Inflammatory macrophage treated with lipopolysaccharide for 4 hours (primary cell): ENCODE data around the gene CWH43.
"Not testable (repeated sequence)": the region's sequence is repeated elsewhere in the genome, so short reads cannot be mapped to it uniquely, and the experiment has no call there.

Source experiments
- DNase-seq: peaks from one replicate; pipeline ENCODE4 v3.0.0-alpha.2; 2020

Gene CWH43

DNA sequence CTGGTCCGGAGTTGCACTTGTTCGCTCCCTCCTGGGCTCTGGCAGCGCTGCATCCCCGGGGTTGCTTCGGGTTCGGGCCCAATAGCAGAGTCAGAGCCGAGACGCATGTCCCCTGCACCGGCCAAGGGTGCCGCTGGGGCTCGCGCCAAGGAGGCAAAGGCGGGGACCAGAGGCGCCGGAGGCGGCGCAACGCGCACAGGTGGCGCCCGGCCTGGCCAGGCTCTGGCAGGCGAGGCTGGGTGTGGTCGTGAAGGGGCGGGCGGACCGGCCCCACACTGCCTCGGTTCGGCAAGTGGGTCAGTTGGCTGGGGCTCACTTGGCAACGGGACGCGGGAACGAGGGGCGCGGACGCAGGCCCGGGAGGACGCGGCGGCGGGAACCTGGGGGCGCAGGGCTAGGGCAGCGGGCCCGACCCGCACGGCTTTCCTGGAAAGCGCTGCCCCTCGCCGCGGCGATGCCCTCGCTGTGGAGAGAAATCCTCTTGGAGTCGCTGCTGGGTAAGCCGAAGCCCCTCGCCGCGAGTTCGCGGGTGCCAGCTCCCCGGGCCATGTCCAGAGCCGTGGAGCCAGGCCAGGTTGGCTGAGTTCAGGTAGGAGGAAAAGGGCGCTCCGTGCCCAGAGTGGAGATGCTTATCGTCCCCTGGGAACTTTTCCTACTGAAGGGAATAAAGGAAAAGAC is at the start of gene CWH43:
TSS of gene CWH43 (plus strand) at position 300 of the 678 bp plus-strand sequence. CDS start at position 455, 155 bp downstream.
- no peak for DNase-seq

- DNase-seq = no peak
Measured at GRCh38 chr4:48937033-48937432, 49.0 kb upstream of the CWH43 start.

- no peak for DNase-seq
Measured at GRCh38 chr4:48938831-48939230, 47.2 kb upstream of the CWH43 start.

- DNase-seq = no peak
Measured at GRCh38 chr4:48939785-48940184, 46.3 kb upstream of the CWH43 start.

DNA sequence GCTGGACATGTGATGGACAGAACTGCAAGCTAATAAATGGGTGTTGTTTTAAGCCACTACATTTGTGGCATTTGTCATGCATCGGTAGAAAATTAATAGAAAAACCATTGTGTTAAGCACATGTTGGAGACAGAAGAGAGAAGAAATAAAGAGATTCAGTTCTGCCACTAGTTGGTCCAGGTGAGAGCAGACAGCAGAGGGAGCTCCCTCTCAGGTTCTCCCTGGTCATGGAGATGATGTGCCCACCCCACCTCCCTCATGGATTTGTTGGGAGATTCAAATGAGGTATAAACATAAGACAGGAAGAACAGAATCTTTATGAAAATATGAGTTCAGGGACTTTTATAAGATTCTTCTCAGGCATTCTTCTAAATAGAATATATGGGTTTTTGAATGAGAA is 42.7 kb upstream of the CWH43 start:
- DNase-seq = no peak

DNA sequence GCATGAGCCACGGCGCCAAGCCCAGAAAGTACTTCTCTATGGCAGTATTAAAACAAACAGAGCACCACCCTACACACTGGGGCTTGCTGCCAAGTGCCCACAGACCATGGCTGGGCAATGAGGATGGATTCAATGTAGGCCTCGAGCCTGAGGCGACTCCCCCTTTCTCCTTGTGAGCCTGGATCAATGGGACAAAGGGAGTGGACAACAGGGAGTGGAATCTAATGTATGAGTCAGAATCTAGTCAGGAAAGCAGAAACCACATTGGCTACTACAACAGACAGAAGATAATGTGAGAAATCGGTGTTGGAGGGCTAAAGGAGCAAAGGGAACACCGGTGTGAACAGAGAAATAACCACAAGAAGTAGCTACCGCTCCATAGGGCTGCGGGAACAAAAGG is 41.8 kb upstream of the CWH43 start:
- DNase-seq = no peak

GRCh38 chr4:48944756-48945241 is 41.3 kb upstream of the CWH43 start:
- peak; percentile 30 for DNase-seq

DNA sequence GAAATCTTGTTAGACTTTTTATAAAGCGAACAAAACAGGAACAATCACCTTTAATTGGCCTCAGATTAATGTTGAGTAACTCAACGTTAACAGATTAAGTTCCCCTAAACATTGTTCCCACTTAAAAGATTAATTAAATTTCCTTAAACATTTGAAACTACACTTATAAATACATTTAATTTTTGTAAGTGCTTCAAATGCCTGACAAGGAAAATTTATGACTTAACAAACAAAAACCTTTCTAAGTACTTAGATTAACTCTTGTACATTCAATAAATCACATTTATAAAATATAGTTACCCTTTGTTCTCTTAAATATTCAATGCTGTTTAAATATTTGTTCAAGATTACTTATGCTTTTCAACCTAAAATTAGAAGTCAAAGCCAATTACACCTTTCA is 40.1 kb upstream of the CWH43 start:
- no peak for DNase-seq

GRCh38 chr4:48947731-48948130 is 38.3 kb upstream of the CWH43 start:
- no peak for DNase-seq

DNA sequence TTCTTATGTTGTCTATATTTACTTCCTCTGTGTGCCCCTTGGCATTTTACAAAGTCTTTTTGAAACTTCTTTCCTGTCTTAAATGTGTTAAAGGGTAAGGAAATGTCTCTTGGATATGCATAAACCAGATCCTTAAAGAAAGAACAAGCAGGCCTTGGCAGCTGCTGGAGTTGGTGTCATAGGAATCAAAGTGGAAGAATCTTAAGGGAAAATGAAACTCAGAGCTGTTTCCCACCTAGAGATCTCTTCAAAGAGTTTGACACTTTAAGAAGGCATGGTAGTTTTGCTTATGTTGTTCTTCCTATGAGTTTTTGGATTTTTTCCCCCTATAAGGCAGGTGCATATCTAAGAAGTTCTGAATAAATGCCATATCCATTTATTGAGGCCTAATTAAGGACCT is 37.0 kb upstream of the CWH43 start:
- DNase-seq = no peak

DNA sequence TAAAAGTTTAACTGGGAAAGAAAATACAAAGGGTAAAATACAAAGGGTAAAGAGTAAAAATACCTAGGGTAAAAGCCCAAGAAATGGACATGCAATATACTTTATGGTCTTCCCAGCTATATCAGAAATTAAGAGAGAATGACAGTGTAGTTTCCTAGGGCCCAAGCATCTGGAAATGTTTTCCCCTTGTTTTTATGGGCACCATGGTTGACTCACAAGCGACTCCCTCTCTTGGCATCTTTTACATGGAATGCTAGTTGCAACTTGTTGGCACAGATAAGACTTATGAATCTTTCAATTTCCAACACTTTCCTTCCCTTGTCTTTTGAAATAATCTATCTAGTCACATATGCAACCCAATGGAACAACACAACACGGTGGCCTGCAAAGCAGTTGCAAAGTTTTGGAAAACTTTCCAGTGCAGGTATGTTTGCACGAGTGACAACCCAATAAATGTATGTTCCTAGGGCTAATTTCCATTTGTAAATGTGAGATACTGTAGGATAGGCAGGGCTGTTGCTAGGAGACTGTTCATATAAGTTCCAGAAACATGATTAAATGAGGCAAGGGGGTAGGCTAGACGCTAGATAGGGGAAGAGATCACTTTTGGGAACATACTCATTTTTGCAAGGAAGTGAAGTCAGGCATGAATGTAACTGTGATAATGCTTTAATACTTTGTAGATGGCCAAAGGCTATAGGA is 36.4 kb upstream of the CWH43 start:
- DNase-seq = no peak

GRCh38 chr4:48954314-48954713 is 31.8 kb upstream of the CWH43 start:
- no peak for DNase-seq

- not testable (repeated sequence) for DNase-seq
Measured at GRCh38 chr4:48957366-48957765, 28.7 kb upstream of the CWH43 start.

- DNase-seq = peak; percentile 38
Measured at GRCh38 chr4:48958582-48958981, 27.5 kb upstream of the CWH43 start.

- DNase-seq = no peak
Measured at GRCh38 chr4:48960988-48961635, 25.0 kb upstream of the CWH43 start.

DNA sequence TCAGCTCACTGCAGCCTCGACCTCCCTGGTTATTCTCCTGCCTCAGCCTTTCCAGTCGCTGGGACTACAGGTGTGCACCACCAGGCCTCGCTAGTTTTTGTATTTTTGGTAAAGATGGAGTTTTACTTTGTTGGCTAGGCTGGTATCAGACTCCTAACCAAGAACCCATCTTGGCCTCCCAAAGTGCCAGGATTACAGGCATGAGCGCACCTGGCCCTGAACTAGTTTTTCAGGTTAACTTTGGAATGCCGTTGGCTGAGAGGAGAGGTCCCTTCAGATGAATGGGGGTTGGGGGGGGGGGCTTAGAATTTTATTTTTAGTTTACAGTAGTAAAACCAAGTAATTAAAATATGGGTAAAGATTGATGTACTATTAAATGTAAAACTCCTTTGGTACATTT is 23.4 kb upstream of the CWH43 start:
- no peak for DNase-seq

GRCh38 chr4:48963042-48963679 is 22.9 kb upstream of the CWH43 start:
- DNase-seq = peak; percentile 84

- no peak for DNase-seq
Measured at GRCh38 chr4:48967101-48967500, 19.0 kb upstream of the CWH43 start.

GRCh38 chr4:48967631-48968030 is 18.4 kb upstream of the CWH43 start:
- DNase-seq = no peak

- no peak for DNase-seq
Measured at GRCh38 chr4:48968814-48969213, 17.3 kb upstream of the CWH43 start.

- no peak for DNase-seq
Measured at GRCh38 chr4:48970471-48970921, 15.6 kb upstream of the CWH43 start.

GRCh38 chr4:48974979-48975640 is 11.0 kb upstream of the CWH43 start:
- no peak for DNase-seq

DNA sequence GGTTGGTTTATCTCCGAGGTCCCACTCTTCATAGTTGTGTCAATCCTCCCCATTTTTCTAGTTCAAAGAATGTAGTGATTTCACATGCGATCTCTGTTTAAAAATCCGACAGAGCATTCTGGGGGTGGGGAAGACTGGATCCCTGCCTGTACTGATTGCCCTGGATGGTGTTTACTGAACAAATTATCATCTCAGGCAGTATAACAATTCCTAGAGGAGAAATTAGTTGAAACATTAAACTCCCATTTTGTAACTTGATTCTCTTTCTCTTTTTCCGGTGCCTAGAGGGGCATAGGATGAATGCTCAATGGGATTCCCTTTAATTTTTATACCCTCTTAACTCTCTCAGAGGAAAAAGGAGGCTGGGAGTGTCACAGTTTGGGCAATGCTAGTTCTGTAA is 10.0 kb upstream of the CWH43 start:
- no peak for DNase-seq
